GM19324 (cell line): ENCODE measurements around the gene EPB41L5.
"Not testable (repeated sequence)": the region's sequence is repeated elsewhere in the genome, so short reads cannot be mapped to it uniquely, and the experiment has no call there.

ENCODE experiments used
- ATAC-seq: cut with Tn5 transposase; IDR thresholded peaks from one replicate; pipeline ENCODE4 v1.9.1; 2021; ENCODE audit warnings: mild to moderate bottlenecking, moderate library complexity; ENCODE audit not compliant: unreplicated experiment, low FRiP score

EPB41L5 gene

GRCh38 chr2:120134263-120134662, 121.4 kb downstream of the EPB41L5 start:
- no peak for ATAC-seq

- not testable (repeated sequence) for ATAC-seq
These were observed 122.1 kb downstream of the EPB41L5 start for GRCh38 chr2:120135013-120135412.

- ATAC-seq = no peak
These were observed 128.0 kb downstream of the EPB41L5 start for GRCh38 chr2:120140866-120141265.

GRCh38 chr2:120141300-120142069, 128.6 kb downstream of the EPB41L5 start:
- ATAC-seq = no peak

- ATAC-seq = no peak
These were observed 129.8 kb downstream of the EPB41L5 start for GRCh38 chr2:120142528-120143219.

GRCh38 chr2:120148229-120148628, 135.4 kb downstream of the EPB41L5 start:
- no peak for ATAC-seq

- ATAC-seq = no peak
These were observed 135.8 kb downstream of the EPB41L5 start for GRCh38 chr2:120148669-120149068.

GRCh38 chr2:120149406-120149805, 136.5 kb downstream of the EPB41L5 start:
- ATAC-seq = no peak

GRCh38 chr2:120150040-120150482, 137.2 kb downstream of the EPB41L5 start:
- no peak for ATAC-seq

GRCh38 chr2:120155308-120155707, 142.4 kb downstream of the EPB41L5 start:
- no peak for ATAC-seq

- not testable (repeated sequence) for ATAC-seq
These were observed 145.8 kb downstream of the EPB41L5 start for GRCh38 chr2:120158658-120159057.

GRCh38 chr2:120161190-120161589, 148.3 kb downstream of the EPB41L5 start:
- ATAC-seq = no peak

- ATAC-seq = no peak
These were observed 149.8 kb downstream of the EPB41L5 start for GRCh38 chr2:120162716-120163115.

GRCh38 chr2:120167272-120167671, 154.4 kb downstream of the EPB41L5 start:
- ATAC-seq = no peak

GRCh38 chr2:120169020-120169419, 156.1 kb downstream of the EPB41L5 start:
- no peak for ATAC-seq

GRCh38 chr2:120174963-120175581, 162.2 kb downstream of the EPB41L5 start:
- no peak for ATAC-seq

- no peak for ATAC-seq
These were observed 163.6 kb downstream of the EPB41L5 start for GRCh38 chr2:120176526-120176925.

- peak; percentile 97 for ATAC-seq
These were observed 164.2 kb downstream of the EPB41L5 start for GRCh38 chr2:120177001-120177621.

GRCh38 chr2:120177973-120178372, 165.1 kb downstream of the EPB41L5 start:
- ATAC-seq = no peak

- no peak for ATAC-seq
These were observed 166.5 kb downstream of the EPB41L5 start for GRCh38 chr2:120179396-120179795.

GRCh38 chr2:120180066-120180465, 167.2 kb downstream of the EPB41L5 start:
- no peak for ATAC-seq
